GF-D8 (cell line): ENCODE data around the gene PCDHGA7.
"Not testable (repeated sequence)": the region's sequence is repeated elsewhere in the genome, so short reads cannot be mapped to it uniquely, and the experiment has no call there.

Experiments used
- DNase-seq: peaks from one replicate; lab custom pipeline; 2025; lab: John Stamatoyannopoulos, UW

Gene PCDHGA7

DNA sequence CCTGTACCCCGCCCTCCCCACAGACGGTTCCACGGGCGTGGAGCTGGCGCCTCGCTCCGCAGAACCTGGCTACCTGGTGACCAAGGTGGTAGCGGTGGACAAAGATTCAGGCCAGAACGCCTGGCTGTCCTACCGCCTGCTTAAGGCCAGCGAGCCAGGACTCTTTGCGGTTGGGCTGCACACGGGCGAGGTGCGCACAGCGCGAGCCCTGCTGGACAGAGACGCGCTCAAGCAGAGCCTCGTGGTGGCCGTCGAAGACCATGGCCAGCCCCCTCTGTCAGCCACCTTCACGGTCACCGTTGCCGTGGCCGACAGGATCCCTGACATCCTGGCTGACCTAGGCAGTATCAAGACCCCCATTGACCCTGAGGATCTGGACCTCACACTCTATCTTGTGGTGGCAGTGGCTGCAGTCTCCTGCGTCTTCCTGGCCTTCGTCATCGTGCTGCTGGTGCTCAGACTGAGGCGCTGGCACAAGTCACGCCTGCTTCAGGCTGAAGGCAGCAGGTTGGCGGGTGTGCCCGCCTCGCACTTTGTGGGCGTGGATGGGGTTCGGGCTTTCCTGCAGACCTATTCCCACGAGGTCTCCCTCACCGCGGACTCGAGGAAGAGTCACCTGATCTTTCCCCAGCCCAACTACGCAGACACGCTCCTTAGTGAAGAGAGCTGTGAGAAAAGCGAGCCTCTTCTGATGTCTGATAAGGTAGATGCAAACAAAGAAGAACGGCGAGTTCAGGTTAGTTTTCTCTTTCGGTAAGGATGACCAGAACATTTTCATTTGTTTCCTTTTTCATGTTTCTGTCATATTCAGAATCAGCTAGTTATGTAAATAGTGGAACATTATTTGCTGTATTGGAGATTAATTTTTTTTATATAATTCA, 16.3 kb upstream of the PCDHGA7 start:
- DNase-seq: no peak

DNA sequence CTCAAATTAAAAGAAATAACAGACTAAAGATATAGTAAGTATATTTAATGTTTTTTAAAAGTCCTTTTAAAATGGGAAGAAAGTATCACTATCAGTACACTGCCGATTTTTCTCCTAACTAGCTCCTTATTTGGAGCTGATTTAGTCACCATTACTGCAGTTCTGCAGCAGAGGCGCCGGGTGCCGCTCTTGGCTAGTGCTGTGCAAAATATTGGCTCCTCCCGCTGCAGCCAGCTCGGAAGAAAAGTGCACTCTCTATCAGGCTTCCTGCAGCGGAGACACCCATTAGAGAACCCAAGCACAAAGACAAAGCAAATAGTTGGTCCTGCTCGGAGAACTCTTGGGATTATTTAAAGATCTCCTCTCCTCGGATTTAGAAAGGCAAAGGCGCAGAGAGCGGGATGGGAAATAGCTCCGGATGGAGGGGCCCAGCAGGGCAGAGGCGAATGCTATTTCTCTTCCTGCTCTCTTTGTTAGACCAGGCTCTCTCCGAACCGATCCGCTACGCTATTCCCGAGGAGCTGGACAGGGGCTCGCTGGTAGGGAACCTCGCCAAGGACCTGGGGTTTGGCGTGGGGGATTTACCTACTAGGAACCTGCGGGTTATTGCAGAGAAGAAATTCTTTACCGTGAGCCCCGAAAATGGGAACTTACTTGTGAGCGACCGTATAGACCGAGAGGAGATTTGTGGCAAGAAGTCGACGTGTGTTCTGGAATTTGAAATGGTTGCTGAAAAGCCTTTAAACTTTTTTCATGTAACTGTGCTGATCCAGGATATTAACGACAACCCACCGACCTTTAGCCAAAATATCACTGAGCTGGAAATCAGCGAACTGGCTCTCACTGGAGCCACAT, 12.3 kb upstream of the PCDHGA7 start, which contains the start of gene PCDHGB3:
PCDHGB3 (plus strand) TSS at position 249 of the 855 bp plus-strand sequence; CDS start at position 402, 153 bp downstream.
- no peak for DNase-seq

DNA sequence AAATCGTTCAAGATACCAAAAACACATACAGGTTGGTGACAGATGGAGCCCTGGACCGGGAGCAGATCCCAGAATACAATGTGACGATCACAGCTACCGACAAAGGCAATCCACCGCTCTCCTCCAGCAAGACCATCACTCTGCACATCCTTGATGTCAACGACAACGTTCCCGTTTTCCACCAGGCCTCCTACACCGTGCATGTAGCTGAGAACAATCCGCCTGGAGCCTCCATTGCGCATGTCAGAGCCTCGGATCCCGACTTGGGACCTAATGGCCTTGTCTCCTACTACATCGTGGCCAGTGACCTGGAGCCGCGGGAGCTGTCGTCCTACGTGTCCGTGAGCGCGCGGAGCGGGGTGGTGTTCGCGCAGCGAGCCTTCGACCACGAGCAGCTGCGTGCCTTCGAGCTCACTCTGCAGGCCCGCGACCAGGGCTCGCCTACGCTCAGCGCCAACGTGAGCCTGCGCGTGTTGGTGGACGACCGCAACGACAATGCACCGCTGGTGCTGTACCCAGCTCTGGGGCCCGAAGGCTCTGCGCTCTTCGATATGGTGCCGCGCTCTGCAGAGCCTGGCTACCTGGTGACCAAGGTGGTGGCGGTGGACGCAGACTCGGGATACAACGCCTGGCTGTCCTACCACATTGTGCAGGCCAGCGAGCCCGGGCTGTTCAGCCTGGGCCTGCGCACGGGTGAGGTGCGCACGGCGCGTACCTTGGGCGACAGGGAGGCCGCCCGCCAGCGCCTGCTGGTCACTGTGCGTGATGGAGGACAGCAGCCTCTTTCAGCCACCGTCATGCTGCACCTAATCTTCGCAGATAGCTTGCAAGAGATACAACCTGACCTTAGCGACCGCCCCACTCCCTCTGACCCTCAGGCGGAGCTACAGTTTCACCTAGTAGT, 10.7 kb upstream of the PCDHGA7 start:
- DNase-seq: no peak

DNA sequence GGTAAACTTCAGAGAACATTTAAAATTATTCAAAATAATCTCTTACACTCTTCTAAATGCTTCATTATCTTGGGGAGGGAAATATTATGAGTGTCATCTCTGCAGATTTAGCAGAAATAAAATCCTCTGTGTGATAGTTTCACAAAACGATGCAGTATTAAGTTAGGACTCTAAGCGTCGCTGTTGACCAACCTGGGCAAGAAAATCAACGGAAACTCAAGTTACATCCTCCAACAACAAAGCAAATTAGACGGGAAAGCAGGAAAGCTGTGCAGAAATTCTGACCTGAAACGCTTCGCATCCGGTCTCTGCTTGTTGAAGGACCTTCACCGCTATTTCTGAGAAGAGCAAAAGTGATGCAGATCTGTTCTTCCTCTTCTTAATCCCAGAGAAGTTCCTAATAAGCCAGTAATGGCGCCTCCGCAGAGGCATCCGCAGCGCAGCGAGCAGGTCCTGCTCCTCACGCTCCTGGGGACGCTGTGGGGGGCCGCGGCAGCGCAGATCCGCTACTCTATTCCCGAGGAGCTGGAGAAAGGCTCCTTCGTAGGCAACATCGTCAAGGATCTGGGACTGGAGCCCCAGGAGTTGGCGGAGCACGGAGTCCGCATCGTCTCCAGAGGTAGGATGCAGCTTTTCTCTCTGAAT, 8.7 kb upstream of the PCDHGA7 start, which contains the start of gene PCDHGA6:
PCDHGA6 (plus strand) TSS at position 219 of the 645 bp plus-strand sequence; CDS start at position 412, 193 bp downstream.
- DNase-seq: no peak

DNA sequence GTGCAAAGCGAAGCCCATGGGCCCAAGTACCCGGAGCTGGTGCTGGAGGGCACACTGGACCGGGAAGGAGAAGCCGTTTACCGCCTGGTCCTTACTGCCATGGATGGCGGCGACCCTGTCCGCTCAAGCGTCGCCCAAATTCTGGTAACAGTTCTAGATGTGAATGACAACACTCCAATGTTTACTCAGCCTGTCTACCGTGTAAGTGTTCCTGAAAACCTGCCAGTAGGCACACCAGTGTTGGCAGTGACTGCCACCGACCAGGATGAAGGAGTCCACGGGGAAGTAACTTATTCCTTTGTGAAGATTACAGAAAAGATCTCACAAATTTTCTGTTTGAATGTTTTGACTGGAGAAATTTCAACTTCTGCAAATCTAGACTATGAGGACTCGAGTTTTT, 7.9 kb upstream of the PCDHGA7 start:
- DNase-seq: no peak

DNA sequence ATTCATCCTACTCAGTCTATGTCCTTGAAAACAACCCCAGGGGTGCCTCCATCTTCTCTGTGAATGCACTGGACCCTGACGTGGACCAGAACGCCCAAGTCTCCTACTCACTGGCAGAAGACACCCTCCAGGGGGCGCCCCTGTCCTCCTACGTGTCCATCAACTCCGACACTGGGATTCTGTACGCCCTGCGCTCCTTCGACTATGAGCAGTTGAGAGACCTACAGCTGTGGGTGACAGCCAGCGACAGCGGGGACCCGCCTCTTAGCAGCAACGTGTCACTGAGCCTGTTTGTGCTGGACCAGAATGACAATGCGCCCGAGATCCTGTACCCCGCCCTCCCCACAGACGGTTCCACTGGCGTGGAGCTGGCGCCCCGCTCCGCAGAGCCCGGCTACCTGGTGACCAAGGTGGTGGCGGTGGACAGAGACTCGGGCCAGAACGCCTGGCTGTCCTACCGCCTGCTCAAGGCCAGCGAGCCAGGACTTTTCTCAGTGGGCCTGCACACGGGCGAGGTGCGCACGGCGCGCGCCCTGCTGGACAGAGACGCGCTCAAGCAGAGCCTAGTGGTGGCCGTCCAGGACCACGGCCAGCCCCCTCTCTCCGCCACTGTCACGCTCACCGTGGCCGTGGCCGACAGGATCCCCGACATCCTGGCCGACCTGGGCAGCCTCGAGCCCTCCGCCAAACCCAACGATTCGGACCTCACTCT, 6.9 kb upstream of the PCDHGA7 start:
- DNase-seq: not testable (repeated sequence)

DNA sequence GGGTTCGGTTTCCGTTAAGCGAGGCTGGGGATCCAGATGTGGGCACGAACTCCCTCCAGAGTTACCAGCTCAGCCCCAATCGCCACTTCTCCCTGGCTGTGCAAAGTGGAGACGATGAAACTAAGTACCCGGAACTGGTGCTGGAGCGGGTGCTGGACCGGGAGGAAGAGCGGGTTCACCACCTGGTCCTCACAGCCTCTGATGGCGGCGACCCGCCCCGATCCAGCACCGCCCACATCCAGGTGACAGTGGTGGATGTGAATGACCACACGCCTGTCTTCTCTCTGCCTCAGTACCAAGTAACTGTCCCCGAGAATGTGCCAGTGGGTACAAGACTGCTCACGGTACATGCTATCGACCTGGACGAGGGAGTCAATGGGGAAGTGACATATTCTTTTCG, 803 bp downstream of the PCDHGA7 start:
- no peak for DNase-seq

DNA sequence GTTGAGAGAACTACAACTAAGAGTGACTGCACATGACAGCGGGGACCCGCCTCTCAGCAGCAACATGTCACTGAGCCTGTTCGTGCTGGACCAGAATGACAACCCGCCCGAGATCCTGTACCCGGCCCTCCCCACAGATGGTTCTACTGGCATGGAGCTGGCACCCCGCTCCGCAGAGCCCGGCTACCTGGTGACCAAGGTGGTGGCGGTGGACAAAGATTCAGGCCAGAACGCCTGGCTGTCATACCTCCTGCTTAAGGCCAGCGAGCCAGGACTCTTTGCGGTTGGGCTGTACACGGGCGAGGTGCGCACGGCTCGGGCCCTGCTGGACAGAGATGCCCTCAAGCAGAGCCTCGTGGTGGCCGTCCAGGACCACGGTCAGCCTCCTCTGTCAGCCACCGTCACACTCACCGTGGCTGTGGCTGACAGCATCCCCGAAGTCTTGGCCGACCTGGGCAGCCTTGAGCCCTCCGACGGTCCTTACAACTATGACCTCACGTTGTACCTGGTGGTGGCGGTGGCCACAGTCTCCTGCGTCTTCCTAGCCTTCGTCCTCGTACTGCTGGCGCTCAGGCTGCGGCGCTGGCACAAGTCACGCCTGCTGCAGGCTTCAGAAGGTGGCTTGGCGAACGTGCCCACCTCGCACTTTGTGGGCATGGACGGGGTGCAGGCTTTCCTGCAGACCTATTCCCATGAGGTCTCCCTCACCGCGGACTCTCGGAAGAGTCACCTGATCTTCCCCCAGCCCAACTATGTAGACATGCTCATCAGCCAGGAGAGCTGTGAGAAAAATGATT, 2.1 kb downstream of the PCDHGA7 start:
- no peak for DNase-seq

DNA sequence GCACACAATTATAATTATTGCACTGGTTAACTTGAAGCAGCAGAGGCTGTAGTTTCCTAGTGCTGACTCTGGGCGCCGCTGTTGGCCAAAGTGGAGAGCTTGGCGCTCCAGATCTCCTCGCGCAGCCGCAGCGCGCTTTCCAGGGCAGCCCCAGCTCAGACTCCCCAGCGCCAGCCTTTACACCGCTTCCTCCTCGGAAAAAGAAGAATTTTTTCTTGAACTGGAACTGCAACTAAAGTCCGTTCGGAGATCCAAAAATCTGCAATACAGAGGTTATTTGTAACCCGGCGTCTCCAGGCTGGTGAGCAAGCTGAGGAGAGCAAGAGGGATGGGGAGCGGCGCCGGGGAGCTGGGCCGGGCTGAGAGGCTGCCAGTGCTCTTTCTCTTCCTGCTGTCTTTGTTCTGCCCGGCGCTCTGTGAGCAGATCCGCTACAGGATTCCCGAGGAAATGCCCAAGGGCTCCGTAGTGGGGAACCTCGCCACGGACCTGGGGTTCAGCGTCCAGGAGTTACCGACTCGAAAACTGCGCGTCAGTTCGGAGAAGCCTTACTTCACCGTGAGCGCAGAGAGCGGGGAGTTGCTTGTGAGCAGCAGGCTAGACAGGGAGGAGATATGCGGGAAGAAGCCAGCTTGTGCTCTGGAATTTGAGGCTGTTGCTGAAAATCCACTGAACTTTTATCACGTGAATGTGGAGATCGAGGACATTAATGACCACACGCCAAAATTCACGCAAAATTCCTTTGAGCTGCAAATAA, 5.2 kb downstream of the PCDHGA7 start, which contains the start of gene PCDHGB4:
PCDHGB4 (plus strand) TSS at position 142 of the 755 bp plus-strand sequence; CDS start at position 329, 187 bp downstream.
- not testable (repeated sequence) for DNase-seq

DNA sequence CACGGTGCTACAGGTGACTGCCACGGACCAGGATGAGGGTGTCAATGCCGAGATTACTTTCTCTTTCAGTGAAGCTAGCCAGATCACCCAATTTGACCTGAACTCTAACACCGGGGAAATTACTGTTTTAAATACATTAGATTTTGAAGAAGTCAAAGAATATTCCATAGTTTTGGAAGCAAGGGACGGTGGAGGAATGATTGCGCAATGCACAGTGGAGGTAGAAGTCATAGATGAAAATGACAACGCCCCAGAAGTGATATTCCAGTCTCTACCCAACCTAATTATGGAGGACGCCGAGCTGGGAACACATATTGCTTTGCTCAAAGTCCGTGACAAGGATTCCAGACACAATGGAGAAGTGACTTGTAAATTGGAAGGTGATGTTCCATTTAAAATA, 6.1 kb downstream of the PCDHGA7 start:
- no peak for DNase-seq

DNA sequence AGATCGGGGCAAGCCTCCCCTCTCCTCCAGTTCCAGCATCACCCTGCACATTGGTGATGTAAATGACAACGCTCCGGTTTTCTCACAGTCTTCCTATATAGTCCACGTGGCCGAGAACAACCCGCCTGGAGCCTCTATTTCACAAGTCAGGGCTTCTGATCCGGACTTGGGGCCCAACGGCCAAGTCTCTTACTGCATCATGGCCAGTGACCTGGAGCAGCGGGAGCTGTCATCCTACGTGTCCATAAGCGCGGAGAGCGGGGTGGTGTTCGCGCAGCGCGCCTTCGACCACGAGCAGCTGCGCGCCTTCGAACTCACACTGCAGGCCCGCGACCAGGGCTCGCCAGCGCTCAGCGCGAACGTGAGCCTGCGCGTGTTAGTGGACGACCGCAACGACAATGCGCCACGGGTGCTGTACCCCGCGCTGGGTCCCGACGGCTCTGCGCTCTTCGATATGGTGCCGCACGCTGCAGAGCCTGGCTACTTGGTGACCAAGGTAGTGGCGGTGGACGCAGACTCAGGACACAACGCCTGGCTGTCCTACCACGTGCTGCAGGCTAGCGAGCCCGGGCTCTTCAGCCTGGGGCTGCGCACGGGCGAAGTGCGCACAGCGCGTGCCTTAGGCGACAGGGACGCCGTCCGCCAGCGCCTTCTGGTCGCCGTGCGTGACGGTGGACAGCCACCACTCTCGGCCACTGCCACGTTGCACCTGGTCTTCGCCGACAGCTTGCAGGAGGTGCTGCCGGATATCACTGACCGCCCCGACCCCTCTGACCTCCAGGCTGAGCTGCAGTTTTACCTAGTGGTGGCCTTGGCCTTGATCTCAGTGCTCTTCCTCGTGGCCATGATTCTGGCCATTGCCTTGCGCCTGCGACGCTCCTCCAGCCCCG, 6.9 kb downstream of the PCDHGA7 start:
- no peak for DNase-seq

DNA sequence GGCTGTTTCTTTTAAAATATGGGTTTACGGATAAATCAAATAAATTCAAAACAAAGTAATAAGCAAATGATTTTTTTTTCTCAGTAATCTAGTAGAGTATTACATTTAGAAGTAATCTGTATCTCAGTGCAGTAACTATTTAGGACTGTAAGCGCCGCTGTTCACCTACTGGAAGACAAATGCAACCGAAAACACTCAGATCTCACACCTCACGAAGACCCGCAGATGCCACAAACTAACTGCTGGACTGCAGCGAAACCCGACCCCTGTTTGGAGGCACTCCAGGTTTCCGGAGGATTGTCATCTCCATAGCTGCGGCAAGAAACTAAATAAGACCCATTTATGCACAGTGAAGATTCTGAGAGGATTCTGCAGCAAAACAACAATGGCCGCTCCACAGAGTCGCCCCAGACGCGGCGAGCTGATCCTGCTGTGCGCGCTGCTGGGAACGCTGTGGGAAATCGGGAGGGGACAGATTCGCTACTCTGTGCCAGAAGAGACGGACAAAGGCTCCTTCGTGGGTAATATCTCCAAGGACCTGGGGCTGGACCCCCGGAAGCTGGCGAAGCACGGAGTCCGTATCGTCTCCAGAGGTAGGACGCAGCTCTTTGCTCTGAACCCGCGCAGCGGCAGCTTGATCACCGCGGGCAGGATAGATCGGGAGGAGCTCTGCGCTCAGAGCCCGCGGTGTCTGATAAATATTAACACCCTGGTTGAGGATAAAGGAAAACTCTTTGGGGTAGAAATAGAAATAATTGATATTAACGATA, 10.1 kb downstream of the PCDHGA7 start, which contains the start of gene PCDHGA8:
PCDHGA8 (plus strand) TSS at position 205 of the 770 bp plus-strand sequence; CDS start at position 386, 181 bp downstream.
- no peak for DNase-seq

DNA sequence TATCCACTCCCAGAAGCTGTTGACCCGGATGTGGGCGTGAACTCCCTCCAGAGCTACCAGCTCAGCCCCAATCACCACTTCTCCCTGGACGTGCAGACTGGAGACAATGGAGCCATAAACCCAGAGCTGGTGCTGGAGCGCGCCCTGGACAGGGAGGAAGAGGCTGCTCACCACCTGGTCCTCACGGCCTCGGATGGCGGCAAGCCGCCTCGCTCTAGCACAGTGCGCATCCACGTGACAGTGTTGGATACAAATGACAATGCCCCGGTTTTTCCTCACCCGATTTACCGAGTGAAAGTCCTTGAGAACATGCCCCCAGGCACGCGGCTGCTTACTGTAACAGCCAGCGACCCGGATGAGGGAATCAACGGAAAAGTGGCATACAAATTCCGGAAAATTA, 10.7 kb downstream of the PCDHGA7 start:
- no peak for DNase-seq

DNA sequence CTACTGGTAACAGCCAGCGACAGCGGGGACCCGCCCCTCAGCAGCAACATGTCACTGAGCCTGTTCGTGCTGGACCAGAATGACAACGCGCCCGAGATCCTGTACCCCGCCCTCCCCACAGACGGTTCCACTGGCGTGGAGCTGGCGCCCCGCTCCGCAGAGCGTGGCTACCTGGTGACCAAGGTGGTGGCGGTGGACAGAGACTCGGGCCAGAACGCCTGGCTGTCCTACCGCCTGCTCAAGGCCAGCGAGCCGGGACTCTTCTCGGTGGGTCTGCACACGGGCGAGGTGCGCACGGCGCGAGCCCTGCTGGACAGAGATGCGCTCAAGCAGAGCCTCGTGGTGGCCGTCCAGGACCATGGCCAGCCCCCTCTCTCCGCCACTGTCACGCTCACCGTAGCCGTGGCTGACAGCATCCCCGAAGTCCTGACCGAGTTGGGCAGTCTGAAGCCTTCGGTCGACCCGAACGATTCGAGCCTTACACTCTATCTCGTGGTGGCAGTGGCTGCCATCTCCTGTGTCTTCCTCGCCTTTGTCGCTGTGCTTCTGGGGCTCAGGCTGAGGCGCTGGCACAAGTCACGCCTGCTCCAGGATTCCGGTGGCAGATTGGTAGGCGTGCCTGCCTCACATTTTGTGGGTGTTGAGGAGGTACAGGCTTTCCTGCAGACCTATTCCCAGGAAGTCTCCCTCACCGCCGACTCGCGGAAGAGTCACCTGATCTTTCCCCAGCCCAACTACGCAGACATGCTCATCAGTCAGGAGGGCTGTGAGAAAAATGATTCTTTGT, 12.1 kb downstream of the PCDHGA7 start:
- DNase-seq: not testable (repeated sequence)

DNA sequence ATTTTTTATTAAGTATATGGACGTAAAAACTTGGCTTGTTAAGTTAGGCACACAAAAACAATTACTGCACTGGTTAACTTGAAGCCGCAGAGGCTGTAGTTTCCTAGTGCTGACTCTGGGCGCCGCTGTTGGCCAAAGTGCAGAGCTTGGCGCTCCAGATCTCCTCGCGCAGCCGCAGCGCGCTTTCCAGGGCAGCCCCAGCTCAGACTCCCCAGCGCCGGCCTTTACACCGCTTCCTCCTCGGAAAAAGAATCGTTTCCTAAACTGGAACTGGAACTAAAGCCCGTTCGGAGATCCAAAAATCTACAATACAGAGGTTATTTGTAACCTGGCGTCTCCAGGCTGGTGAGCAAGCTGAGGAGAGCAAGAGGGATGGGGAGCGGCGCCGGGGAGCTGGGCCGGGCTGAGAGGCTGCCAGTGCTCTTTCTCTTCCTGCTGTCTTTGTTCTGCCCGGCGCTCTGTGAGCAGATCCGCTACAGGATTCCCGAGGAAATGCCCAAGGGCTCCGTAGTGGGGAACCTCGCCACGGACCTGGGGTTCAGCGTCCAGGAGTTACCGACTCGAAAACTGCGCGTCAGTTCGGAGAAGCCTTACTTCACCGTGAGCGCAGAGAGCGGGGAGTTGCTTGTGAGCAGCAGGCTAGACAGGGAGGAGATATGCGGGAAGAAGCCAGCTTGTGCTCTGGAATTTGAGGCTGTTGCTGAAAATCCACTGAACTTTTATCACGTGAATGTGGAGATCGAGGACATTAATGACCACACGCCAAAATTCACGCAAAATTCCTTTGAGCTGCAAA, 15.4 kb downstream of the PCDHGA7 start, which contains the start of gene PCDHGB5:
PCDHGB5 (plus strand) TSS at position 192 of the 796 bp plus-strand sequence; CDS start at position 373, 181 bp downstream.
- not testable (repeated sequence) for DNase-seq
